HK-2 (cell line): Measurements from ENCODE around the gene L3MBTL3.

Experiments used
- DNase-seq: peaks from one replicate; pipeline ENCODE4 v3.0.0-alpha.2; 2018; ENCODE audit not compliant: unreplicated experiment

L3MBTL3 gene

GRCh38 chr6:130018292-130018743 is at the start of gene L3MBTL3:
Gene L3MBTL3 (plus strand): TSS chr6:130018581. CDS start chr6:130042700, 24,119 bp downstream.
- DNase-seq: peak; percentile 74

GRCh38 chr6:129969064-129969463 is 49.3 kb upstream of the L3MBTL3 start:
- no peak for DNase-seq

DNA sequence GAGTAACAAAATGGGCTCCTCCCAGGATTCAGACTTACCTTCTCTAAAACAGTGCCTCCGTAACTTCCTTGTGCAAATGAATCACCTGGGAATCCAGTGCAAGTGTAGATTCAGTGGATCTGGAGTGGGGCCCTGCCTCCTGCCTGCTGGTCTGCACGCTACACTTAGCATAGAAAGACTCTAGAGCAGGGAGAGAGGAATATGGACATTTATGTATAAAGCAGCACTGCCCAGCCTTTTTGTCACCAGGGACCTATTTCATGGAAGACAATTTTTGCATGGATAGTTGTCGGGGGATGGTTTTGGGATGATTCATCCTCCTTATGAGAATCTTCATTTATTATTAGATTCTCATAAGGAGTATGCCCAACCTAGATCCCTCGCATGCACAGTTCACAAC is 42.3 kb upstream of the L3MBTL3 start:
- DNase-seq: no peak

DNA sequence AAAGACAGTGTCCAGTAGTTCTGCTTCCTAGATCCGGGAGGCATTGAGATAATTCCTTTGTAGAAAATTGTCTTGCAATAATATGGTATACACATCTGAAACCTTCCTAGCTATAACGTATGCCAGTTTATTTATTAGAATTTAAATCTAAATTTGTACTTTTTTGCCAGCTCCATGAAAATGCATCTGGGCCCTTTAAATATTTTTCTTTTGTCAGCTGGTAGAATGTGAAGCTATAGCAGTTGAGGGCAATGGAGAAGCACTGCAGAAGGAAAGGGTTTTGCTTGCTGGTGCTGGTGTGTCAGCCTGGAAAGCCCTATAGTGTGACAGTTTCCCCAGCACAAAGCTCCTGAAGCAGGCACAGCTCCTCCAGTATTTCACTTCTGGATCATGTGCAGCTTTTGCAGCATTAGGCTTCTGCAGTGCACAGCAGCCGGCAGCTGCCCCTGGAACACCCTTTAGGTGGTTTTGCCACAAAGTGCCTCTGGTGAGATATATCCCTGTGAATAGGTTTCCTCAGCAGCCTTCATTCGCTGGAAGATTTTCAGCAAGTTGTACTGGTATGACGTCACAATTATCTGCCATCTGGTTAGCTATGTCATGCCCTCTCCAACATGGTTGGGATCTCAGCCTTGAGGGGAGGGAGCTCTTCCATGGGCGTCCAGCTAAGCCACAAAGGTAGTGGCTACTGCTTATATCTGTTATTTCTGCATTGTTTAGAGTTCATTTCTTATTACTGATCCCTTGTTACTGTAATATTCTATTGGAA is 40.0 kb upstream of the L3MBTL3 start:
- no peak for DNase-seq

DNA sequence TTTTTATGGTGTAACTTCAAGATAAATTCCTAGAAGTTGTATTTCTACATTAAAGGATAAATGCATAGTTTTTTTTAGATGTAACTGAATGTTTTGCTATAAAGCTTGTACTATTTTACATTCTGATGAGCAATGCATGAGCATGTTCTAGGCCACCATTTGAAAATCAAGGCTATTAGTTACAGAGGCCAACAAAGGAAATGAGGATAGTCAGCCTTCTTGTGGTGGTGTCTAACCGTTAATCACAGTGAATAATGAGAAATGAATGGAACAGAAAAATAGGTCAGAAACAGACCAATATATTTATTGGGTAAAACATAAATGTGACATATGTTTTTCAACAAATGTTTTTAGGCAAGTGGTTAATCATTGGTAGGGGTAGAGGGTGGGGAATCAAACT is 37.6 kb upstream of the L3MBTL3 start:
- DNase-seq: no peak

GRCh38 chr6:129981598-129981997 is 36.8 kb upstream of the L3MBTL3 start:
- DNase-seq: no peak

GRCh38 chr6:129989396-129989795 is 29.0 kb upstream of the L3MBTL3 start:
- DNase-seq: no peak

DNA sequence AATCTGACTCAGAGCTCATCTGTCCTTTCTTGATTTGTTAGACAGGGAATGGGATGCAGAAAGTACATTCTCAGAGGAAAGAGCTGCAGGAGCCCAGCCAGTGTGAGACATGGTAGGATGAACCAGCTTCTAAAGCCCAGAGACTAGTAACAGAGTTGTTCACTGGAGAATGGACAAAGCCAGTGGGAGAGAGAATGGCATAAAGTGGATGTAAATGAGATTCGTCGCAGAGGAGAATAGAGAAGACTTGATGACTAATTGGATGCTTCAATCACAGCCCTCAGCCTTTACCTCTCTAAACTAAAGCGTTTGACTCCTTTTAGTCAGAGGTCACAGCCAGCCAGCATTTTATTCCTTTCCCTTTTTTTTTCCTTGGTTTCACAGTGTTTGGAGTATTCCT is 25.5 kb upstream of the L3MBTL3 start:
- DNase-seq: no peak

DNA sequence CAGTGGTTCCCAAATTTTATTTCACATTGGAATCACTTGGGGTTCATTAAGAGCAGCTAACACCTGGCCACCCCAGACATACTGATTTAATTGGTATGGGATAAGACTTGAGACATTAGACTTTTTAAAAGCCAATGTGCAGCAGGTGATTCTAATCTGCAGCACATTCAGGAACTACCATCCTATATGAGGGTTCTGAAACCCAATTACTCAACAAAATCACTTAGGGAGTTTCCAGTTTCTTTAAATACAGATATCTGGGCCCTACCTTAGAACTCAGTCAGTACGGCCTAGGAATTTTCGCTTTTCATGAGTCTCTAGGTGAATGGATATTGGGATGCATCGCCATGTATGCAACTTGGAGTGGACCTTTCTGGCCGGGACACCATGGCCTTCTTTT is 24.0 kb upstream of the L3MBTL3 start:
- no peak for DNase-seq

DNA sequence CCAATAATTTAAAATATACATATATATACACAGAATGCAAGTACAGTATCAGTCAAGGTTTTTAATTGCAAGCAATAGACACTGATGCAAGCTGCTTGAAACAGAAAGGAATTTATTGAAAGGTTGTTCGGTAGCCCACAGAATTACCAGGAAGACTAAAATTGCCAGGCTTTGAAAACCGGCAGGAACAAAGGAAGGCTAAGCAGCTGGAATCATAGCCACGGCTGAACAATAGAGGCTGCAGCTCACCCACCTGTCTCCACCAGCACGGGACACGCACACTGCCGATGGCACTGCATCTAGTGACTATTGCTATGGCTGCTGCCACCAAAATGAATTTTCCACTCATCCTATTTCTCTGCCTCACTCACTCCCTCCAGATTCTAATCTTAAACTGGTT is 22.0 kb upstream of the L3MBTL3 start:
- DNase-seq: no peak

DNA sequence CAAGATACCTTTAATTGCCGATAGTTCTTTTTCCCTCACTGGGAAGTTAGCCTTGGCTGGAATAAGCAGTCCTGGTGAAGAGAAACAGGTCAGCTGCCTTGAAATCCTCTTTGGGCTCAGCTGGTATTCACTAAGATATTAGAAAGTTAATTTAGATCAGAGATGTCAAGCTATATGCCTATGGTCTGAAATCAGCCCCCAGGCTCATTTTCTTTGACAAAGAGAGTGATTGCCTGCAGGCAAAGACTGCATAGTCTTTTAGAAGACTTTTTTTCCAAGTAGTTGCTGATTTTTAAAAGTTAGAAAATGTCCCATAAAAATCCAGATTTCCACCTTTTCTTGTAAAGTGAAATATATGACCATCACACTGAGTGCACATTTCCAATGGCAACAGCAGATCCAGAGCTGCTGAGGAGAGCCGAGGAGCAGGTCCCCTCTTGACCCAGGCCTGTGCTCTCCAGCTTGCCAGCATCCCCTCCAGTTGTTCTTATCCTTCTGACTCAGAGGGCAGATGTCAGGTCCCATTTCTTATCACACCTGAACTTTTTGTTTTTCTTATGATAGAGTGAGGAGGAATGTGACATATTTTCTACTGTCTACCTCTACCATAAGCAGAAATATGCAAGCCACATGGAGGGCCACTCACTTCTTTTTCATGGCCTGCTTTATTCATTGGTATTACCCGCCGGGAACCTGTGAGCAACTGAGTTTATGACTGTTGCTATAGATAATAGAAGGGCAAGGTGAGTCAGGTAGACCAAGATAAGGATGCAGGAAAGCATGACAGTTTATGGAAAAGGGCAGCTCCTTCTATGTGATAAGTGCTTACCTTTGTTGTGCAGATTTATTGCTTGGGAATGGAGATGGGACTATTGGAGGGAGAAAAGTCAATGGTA is 17.6 kb upstream of the L3MBTL3 start:
- DNase-seq: no peak

- no peak for DNase-seq
Observed at GRCh38 chr6:130008236-130008873, 10.0 kb upstream of the L3MBTL3 start.

GRCh38 chr6:130009146-130009545 is 9.2 kb upstream of the L3MBTL3 start:
- DNase-seq: no peak

DNA sequence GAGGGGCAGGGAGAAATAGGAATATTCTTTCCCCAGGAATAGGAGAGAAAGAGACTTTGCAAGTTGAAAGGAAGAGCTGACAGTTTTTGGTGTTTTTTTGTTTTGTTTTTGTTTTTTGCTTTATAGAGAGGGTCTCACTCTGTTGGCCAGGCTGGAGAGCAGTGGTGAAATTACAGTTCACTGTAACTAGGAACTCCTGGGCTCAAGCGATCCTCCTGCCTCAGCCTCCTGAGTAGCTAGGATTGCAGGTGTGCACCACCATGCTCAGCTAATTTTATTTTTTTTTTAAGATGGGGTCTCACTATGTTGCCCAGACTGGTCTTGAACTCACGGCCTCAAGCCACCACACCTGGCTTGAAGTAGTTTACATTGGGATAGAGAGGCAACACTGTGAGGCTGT is 8.0 kb upstream of the L3MBTL3 start:
- no peak for DNase-seq

- DNase-seq: no peak
Observed at GRCh38 chr6:130012728-130013127, 5.7 kb upstream of the L3MBTL3 start.

- DNase-seq: peak; percentile 7
Observed at GRCh38 chr6:130018744-130019325, 454 bp downstream of the L3MBTL3 start.

DNA sequence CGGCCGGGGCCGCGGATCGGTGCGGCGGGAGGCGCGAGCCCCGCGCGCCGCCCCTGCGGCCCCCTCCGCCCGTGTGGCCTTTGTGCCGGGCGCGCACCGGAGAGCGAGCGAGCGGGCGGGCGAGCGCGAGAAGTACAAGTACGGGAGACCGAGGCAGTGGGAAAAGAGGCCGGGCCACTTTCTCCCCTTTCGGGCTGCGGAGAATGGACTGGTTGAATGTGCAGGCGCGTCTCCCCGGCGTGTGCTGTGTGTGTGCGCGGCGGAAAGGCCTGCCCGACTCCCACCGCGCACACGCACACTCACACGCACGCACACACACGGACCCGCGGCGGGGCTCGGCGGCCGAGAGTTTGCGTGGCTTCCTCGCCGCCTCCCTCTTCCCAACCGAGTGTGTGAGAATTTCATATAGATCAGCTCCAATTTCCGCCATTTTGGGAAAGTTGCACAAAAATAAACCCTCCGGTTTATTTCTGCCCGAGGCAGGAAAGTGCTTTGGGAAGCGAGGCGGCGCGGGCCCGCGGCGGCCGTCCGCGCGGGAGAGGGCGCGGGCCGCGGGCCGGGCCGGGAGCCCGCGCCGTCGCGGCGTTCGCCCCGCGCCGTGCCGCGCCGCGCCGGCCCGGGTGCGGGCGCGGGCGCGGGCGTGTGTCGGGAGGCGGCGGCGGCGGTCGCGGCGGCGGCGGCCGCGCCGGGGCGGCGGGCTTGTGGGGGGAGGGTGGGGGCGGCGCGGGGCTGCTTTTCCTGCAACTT is 1.1 kb downstream of the L3MBTL3 start:
- peak; percentile 34 for DNase-seq

DNA sequence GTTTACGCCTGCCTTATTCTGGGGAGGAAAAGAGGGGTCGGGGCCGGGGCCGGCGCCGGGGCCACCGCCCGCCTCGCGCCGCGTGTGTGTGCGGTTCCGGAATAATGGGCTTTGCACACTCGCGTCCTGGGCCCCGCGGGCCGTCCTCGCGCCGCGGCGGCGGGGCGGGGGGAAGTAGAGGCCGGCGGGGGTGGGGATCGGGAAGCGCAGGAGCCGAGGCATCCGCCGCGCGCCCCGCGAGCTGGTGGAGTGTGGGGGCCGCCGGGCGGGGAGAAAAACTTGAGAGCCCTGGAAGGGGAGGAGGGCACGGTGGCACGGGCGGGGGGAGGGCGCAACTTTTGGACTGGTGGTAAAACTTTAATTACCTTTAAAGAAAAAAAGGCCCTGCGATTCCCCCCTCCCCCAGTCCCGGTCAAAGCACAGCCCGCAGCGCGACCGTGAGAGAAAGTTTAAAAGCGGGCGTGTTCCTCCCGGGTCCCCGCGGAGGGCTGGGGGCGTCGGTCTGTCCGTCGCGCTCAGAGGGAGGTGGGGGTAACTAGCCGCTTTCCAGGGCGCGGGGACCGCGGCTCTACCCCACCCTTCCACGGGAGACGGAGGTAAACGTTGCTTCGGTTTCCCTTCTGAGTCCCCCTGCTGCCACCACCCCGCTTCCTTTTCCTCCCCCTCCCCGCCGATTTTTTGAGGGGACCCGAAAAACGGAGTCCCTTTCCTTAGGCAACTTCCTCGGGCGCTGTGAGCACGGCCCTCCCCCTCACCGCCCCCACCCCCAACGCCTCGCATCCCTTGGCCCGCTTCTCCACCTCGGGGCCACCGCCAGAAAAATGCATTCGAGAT is 1.9 kb downstream of the L3MBTL3 start:
- DNase-seq: peak; percentile 17

DNA sequence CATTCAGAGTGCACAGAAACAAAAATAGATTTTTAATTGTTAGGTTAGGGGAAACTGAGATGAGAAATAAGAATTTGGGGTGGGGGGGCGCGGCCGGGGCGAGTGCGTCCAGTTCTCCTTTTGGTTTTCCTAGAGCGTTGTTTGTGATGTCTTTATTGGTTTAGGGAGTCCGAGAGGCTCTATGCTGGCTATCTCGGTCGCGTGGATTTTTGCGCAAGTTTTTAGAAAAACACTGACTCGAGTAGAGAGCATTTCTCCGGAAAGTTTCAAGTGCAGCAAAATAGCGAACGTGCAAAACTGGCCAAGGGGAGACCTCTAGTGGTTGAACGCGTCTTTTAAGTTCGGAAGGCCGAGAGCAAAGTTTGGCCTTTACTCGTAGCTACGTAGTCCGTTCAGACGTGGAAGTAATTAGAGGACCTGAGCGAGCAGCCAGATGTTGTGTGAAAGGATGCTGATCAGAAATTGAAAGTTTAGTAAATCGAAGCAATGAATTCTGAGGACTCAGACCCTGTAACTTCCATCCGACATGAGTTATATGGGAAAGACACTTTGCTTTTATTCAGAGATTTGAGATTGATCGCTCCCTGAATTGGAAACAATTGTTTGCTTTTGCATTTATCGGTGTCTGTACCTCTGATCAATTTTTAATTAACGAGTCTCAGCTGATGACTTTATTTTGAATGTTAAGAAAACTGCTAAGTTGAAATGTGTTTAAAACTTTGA is 2.7 kb downstream of the L3MBTL3 start:
- peak; percentile 72 for DNase-seq

- DNase-seq: no peak
Observed at GRCh38 chr6:130026859-130027258, 8.5 kb downstream of the L3MBTL3 start.
